ENCODE data around the gene ZSCAN16.

DNA sequence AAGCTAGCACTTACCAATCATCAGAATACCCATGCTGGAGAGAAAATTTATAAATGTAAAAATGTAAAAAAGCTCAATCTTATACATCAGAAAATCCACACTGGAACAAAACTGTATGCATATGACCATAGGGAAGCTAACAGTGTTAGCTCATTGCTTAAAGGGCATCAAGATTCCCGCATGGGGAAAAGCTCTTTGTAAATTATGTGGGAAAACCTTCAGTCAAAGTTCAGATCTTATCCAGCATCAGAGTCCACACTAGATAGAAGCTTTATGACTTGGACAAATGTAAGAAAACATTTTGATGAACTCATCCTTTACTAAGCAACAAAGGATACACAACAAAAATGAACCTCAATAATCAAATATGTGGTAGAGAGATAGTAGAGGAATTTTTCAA, 52.0 kb downstream of the ZSCAN16 start:
- TF ChIP-seq, protein P1, sequence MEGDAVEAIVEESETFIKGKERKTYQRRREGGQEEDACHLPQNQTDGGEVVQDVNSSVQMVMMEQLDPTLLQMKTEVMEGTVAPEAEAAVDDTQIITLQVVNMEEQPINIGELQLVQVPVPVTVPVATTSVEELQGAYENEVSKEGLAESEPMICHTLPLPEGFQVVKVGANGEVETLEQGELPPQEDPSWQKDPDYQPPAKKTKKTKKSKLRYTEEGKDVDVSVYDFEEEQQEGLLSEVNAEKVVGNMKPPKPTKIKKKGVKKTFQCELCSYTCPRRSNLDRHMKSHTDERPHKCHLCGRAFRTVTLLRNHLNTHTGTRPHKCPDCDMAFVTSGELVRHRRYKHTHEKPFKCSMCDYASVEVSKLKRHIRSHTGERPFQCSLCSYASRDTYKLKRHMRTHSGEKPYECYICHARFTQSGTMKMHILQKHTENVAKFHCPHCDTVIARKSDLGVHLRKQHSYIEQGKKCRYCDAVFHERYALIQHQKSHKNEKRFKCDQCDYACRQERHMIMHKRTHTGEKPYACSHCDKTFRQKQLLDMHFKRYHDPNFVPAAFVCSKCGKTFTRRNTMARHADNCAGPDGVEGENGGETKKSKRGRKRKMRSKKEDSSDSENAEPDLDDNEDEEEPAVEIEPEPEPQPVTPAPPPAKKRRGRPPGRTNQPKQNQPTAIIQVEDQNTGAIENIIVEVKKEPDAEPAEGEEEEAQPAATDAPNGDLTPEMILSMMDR (conservative IDR thresholded peaks at IDR 0.05; ENCODE audit: low read depth, low read length) = no peak
- no peak for TF ChIP-seq EZH2 (IDR thresholded peaks at IDR 0.05; ENCODE audit: low read length, unreplicated experiment)
- TF ChIP-seq EZH2phosphoT487 (IDR thresholded peaks at IDR 0.05; ENCODE audit: borderline replicate concordance, low read length) = no peak

Measured in PC-3 (cell line).